GM12872 (cell line): Measurements from ENCODE around the gene MMP2.

Source experiments
- TF ChIP-seq, protein P1 (sequence below): IDR thresholded peaks from 3 replicates; pipeline ENCODE4 v1.5.1; 2011; ENCODE audit warnings: low read depth, mild to moderate bottlenecking, low read length, moderate library complexity; ENCODE audit not compliant: insufficient read depth

Gene MMP2

GRCh38 chr16:55488306-55488705, 9.3 kb downstream of the MMP2 start:
- TF ChIP-seq, protein P1, sequence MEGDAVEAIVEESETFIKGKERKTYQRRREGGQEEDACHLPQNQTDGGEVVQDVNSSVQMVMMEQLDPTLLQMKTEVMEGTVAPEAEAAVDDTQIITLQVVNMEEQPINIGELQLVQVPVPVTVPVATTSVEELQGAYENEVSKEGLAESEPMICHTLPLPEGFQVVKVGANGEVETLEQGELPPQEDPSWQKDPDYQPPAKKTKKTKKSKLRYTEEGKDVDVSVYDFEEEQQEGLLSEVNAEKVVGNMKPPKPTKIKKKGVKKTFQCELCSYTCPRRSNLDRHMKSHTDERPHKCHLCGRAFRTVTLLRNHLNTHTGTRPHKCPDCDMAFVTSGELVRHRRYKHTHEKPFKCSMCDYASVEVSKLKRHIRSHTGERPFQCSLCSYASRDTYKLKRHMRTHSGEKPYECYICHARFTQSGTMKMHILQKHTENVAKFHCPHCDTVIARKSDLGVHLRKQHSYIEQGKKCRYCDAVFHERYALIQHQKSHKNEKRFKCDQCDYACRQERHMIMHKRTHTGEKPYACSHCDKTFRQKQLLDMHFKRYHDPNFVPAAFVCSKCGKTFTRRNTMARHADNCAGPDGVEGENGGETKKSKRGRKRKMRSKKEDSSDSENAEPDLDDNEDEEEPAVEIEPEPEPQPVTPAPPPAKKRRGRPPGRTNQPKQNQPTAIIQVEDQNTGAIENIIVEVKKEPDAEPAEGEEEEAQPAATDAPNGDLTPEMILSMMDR = no peak

DNA sequence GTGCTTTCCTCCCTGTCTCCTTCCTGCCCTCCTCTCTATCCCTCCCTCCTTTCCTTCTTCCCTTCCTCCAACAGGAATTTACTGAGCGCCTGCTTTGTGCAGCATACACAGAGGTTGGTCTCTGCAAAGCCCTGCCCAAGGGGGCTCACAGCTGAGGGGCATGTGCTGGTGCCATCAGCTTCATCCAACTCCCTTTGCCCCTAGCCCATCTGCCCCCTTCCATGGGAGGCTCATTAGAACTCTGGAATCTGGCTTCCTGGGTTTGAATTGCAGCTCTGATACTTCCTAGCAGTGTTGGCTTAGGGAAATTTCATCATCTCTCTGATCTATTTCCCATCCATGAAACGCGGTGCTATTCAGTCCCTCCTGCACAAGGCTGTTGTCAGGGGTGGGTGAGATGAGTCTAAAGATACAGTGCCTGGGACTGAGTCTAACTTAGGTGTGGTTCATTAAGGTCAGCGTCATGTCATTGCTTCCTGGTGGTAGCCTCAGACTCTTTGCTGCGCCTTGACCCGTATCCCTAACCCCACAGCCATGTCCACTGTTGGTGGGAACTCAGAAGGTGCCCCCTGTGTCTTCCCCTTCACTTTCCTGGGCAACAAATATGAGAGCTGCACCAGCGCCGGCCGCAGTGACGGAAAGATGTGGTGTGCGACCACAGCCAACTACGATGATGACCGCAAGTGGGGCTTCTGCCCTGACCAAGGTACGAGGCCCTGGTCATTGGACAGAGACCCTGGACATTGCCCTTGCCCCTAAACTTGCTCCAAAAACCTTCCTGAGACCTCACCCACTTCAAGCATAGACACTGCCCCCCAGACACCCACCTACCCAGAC, 10.3 kb downstream of the MMP2 start:
- TF ChIP-seq, protein P1 = no peak

DNA sequence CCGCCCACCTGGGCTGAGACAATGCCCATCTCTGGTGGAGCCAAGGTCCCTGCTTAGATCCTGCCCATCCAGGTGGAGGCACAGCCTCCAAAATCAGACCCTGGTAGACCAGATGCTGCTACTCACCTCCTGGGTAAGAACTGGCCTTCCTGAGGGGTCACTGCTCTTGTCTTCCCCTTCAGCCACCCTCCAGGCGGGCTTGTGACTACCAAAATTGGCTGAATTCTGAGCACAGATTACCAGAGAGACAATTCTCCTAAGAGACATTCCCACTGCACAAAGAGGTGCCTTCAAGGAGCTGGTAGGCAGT, 10.9 kb downstream of the MMP2 start:
- TF ChIP-seq, protein P1 = no peak

DNA sequence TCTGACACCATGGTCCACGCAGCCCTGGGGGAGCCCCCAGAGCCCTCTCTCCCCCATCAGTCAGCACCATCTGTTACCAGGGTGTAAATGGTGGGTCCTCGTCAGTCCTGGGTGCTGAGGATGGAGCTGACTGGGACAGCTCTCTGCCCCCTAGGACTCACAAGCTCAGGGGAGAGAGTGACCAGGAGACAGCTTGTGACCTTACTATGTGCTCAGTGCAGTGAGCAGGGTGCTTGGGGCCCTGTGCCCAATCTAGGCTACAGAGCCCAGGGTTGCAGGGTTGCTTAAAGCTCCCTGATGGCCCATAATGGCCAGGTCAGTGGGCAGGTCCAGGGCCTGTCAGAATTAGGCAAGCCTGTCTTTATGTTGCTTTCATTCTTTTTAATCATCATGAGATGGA, 11.3 kb downstream of the MMP2 start:
- TF ChIP-seq, protein P1 = no peak

DNA sequence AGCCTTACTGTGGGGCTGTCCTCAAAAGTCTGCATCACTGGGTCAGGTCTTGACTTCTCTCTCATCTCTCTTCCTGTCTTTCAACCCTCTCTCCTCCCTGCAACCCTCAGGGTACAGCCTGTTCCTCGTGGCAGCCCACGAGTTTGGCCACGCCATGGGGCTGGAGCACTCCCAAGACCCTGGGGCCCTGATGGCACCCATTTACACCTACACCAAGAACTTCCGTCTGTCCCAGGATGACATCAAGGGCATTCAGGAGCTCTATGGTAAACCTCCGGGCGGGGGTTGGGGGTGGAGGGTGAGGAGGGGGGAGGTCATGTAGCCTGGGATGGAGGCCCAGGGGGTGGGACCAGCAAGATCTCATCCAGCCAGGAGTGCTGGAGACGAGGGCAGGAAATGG, 12.7 kb downstream of the MMP2 start:
- TF ChIP-seq, protein P1 = no peak

GRCh38 chr16:55492756-55493380, 13.9 kb downstream of the MMP2 start:
- TF ChIP-seq, protein P1 = no peak

GRCh38 chr16:55494994-55495421, 16.0 kb downstream of the MMP2 start:
- TF ChIP-seq, protein P1 = no peak
